Thyroid gland (tissue), 4 donors: ENCODE results near the gene MRPL33.
A peak's percentile ranks its signal among the peaks of the same experiment; 100 is the strongest.

Source experiments
- CTCF ChIP-seq, 6 experiments: fragments of 200-600 bp in 3 of 6; fragments of 450-650 bp in 3 of 6; sonication (generic) in 3 of 6; IDR thresholded peaks; one replicate each; pipeline ENCODE4 v1.5.1; 2016 to 2019; ENCODE audit warnings: antibody characterized with exemption in 6 of 6, mild to moderate bottlenecking in 2 of 6, inconsistent platforms in 1 of 6, moderate library complexity in 1 of 6
- POLR2A ChIP-seq, 2 donors: fragments of 450-650 bp; IDR thresholded peaks; one replicate each; pipeline ENCODE4 v1.6.1; 2017; ENCODE audit warnings: antibody characterized with exemption in 2 of 2, mild to moderate bottlenecking in 2 of 2, moderate library complexity in 1 of 2

- TF ChIP-seq POLR2A (IDR thresholded peaks at IDR 0.05) (no peak), CTCF (IDR thresholded peaks at IDR 0.05) (peak; percentile 35 to 90 (median 78))
These were observed 48.0 kb upstream of the MRPL33 start for GRCh38 chr2:27723372-27724144.
